NCI-H1930 (cell line): ENCODE measurements around the gene MYOCD.

ENCODE experiments used
- DNase-seq, 2 experiments: peaks; one replicate each; lab custom pipeline; 2025; lab: John Stamatoyannopoulos, UW

Gene MYOCD

DNA sequence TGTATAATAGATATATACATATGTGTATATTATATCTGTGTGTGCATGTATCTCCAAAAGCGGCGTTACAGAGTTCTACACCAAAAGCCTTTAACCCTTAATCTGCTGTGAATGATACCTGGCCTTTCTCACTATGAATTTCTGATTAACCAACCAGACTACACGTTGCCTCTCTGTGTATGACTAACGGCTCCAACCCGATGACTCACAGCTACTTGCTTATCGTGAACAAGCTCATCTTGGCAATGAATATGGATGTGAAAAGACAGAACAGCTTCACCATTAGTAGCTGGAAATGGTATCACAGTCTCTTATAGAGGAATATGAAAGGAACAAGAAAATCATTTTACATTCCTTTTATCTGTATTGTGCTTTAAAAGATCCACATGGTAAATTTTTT is 99.9 kb downstream of the MYOCD start:
- DNase-seq = no peak

GRCh38 chr17:12768255-12768654 is 102.6 kb downstream of the MYOCD start:
- DNase-seq = no peak

DNA sequence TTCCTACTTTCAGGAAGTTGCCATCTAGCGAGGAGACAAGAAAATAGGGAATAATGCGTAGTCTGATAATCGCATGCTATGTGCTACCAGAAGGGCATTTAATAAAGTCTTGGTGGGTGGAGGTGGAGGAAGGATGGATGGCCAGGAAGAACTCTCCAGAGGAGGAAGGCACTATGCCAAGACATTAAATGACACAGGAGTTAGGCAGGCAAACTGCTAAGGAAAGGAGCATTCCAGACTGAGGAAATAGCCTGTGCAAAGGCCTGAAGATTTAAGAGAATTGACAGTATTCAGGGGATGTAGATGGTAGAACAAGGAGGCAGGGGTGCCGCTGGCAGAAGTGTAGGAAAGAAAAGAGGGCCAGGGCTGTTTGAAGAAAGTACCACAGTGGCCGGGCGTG is 104.3 kb downstream of the MYOCD start:
- DNase-seq = no peak

GRCh38 chr17:12773153-12773552 is 107.5 kb downstream of the MYOCD start:
- no peak for DNase-seq

GRCh38 chr17:12789075-12789480 is 123.4 kb downstream of the MYOCD start:
- no peak for DNase-seq

DNA sequence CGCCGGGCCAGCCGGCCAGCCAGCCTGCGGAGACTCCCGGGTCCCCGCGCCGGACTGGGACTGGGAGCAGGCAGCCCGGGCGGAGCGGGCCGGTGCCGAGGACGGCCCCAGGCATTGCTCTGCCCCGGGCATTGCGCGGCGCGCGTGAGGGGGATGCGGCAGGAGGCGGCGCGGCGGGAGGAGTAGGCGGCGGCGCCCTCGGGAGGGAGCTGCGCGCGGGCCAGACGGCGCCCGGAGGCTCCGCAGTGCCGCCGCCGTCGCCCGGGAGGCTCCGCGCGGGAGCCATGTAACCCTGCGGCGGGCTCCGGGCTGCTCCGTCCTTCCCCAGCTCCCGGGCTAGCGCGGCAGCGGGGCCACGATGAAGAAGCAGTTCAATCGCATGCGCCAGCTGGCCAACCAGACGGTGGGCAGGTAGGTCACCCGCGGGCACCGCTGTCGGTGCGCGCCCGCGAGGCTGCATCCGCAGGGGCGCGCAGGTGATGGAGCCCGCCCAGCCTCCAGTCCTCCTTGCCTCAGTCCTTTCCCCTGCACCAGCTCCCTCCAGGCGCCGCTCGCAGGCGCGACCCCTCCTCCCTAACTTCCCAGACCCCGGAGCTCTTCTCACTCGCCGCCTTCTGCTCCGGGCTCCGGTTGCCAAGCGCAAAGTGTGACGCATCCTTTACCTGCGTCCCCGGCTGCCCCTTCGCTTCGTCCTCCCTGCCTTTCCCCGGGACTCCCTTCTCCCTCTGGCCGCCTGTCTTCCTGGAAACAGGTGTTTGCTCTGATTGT is 124.0 kb downstream of the MYOCD start, which contains the start of gene ARHGAP44:
TSS of gene ARHGAP44 (plus strand) at position 18 of the 768 bp plus-strand sequence. CDS start at position 359, 341 bp downstream.
- peak; percentile 25 to 54 for DNase-seq

DNA sequence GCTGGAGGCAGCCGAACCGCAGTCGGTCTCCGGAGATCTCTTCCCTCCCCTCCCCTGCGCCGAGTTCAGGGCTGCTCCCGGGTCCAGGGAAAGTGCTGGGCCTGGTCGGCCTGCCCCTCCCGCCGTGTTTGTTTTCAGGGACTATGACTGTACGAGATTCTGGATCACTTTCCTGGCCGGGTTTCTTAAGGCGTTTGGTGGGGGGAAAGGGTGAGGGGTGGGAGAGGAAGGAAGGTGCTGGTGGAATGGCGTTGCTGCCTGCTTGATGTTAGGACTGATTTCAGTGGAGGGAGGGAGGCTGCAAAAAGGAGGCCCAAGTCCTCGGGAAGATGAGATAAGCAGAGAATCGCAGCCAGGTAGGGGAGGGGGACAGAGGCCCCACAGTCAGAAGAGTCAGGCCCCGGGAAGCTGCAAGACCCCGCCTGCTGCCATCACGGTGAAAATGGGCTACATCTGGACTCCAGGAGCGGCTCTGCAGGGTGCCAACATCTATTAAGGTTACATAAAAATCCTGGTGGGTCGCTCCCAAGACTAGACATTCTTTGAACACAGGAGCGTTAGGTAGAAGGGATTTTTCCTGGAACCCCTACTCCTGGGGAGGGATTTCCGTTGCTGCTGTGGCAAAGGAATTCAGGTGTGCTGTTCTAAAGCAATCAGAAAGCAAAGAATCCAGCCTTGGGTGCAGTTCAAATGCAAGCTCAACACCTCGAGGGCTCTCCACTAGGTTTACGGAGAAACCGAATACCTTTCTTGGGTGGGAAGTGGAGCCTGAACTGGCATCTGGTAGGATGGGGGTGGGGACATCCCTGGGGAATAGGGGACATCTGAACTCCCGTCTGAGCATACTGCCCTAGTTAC is 124.8 kb downstream of the MYOCD start:
- DNase-seq = no peak

- DNase-seq = no peak
Measured at GRCh38 chr17:12794919-12795532, 129.3 kb downstream of the MYOCD start.

GRCh38 chr17:12800855-12801365 is 135.2 kb downstream of the MYOCD start:
- DNase-seq = no peak

DNA sequence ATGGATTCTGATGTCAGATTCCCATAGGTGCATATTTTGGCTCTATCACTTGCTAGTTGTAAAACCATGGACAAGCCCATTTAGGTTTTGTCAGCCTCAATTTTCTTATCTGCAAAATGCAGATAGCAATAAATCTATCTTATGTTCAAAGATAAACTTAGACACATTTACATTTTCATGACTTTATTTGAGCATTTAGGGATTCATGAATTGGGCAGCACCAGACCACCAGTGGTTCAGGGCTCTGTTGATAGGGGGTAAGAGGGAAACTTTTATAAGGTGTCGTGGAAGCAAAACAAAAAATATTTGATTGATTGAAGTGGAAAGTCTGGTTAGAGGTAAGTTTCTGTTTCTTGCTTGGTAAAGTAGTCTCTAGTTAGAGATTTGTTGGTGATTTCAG is 140.9 kb downstream of the MYOCD start:
- no peak for DNase-seq

- DNase-seq = no peak
Measured at GRCh38 chr17:12808723-12809122, 143.0 kb downstream of the MYOCD start.

DNA sequence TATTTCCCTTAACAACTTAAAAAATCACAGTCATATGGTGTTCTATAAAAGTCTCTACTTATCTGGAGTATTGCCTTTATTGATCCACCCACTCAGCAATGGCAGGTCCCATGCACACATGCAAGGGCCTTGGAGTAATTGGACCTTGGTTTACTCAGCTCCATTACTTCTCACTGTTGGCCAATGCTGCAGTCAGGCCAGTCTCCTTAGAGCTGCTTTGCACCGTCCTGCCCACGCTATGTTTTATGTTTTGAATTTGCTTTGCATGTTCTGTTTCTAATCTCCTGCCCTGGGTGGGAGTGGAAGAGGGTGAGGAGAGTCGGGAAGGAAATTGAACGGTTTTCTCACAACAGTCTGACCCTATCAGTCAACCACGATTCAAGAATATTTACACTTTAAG is 147.2 kb downstream of the MYOCD start:
- DNase-seq = no peak

DNA sequence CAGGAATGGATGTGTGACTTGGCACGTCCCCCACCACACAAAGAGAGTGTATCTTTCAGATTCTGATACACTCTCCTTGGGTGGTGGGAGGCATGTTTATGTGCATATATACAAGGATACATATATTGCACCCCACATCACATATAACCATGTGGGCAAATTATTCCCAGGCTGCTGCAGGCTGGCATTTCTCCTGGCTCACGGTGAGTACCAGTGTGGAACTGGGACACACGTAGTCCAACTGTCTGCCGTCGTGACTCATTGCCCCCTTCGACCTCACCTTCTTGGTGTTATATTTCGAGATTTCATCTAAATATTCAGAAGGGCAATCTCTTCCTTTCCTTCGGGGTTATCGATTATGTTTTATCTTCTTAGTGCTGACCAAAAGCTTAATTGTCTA is 148.0 kb downstream of the MYOCD start:
- DNase-seq = no peak

DNA sequence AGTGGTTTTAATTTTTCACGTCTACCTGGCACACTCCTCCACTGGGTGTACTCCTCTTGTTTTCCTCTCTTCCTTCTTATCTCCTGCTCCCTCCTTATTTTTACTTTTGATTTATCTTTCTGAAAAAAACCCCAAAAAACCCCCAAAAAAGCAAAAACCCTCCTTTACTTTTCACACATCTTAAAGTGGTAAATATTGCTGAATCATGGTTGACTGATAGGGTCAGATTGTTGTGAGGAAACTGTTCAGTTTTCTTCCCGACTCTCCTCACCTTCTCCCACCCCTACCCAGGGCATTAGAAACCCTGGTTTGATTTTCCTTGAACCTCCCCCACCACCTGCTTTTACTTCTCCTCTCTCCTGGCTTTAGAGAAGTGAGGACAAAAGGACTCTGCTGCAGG is 149.0 kb downstream of the MYOCD start:
- DNase-seq = no peak

DNA sequence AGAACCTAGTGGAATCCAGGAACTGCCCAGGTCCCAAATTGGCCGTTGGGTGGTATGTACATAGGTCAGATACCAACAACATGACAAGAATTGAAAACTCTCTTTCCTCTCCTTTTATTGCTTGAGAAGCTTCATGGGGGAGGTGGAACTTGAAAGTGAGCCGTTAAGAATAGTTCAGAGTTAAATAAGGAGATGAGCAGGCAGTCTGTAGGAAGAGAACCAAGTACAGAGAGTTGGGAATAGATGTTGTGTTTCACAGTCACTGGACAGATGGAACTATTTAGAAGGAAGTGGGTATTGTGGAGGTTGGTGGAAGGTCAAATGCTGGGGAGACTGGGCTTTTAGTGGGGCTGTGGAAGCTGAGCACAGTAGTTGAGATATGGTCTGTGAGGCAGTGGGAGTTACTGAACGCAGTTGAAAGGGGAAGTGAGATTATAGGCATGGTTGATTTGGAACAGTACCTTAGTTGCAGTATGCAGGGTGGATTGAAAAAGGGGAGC is 150.0 kb downstream of the MYOCD start:
- DNase-seq = no peak
